NCI-H2196 (cell line): Measurements from ENCODE around the gene MXRA7.
"Not testable (repeated sequence)": the region's sequence is repeated elsewhere in the genome, so short reads cannot be mapped to it uniquely, and the experiment has no call there.

Experiments
- DNase-seq: peaks from one replicate; lab custom pipeline; 2025; ENCODE audit not compliant: unreplicated experiment; lab: John Stamatoyannopoulos, UW

The MXRA7 gene

DNA sequence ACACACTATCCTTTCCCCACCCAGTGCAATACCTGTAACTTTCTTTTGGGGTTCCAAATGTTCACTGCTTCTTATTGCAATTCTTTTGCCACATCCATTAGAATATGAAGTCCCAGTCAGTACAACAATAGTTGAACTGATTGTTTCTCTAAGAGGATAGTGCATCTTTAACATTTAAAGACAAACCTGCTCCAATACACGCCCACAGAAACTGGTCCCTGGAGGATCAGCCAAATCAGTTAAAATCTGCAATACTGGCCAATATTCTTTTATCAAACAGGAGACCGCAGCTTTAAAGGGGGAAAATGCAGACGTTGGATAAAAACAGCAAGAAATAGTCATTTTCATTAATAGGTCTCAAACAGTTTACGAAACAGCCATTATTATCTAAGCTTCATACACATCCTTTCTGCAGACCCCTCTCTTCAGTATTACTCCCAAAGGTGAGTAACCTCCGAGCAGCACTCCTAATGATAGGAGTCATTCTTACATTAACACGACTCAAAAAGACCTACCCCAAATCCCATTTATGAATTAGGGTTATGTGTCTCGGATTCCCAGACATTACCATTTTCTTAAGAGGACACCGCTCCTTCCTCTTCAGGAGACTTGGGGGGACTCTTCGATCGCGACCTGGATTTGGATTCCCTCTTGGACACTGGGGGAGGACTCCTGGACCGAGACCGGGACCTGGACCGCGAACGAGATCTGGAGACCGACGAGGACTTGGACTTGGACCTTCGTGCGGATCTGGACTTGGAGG lies 25.0 kb upstream of the MXRA7 start:
- no peak for DNase-seq

DNA sequence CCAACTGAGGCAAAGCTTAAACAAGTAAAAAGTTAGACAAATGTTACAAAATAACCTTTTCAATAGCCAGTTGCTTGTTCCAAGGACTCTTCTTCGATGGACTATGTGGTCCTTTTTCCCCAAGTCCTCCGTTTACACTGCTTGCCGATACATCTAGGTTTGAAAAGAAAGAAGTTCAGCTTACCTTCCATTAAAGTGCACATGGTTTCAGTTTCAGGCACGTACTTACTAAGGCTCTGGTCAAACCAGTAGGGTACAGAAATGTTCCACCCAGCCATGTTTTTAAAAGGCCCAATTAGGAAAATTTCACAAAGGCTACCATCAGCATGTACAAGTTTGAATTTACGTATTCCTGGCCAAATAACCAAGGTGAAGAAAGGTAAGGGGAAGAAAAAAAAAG lies 24.2 kb upstream of the MXRA7 start:
- DNase-seq: peak; percentile 34

DNA sequence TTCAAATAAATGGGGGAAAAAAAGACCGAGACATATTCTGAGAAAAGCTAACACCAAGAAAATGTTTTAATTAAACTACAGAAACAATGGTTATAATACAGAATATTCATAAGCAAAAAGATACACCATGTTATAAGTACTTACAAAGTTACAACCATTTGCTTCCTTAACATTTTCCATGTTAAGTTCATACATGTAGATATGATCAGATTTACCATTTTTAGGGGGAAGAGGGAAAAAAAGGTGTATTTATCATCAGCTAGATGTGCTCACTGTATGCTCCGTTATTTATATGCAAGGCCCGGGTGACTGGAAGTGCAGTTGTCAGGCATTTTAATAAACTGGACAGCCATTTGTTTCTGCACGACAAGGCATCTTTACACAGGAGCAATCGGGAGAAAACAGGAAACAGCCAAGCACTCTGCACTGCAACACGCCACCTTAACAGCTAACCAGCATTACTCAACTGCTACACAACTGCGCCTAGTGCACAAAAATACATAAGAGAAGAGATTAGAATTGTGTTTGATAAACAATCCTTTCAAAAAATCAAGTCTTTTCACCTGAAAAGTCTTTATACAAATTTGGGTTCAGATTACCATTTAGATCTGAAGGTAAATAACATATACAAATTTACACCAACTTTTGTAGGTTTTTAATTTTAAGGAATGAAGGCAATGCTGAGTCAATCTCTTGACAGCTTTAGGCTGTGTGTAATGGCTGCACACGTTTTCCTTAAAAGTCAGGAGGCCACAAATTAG lies 23.5 kb upstream of the MXRA7 start:
- no peak for DNase-seq

DNA sequence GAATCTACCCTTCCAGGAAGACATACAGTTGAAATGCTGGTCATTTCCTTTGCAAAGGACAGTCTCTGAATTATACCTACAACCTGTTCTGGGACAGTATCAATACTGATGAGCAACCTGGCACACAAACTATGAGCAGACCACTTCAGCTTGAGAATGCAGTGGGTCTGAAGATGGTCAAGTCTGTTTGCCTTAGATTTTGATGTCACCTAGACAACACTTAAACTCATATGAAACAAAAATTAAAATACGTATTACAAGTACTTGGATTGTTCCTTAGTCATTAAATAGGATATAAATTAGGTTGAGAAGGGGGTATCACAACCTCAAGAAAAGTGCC lies 22.8 kb upstream of the MXRA7 start:
- no peak for DNase-seq

DNA sequence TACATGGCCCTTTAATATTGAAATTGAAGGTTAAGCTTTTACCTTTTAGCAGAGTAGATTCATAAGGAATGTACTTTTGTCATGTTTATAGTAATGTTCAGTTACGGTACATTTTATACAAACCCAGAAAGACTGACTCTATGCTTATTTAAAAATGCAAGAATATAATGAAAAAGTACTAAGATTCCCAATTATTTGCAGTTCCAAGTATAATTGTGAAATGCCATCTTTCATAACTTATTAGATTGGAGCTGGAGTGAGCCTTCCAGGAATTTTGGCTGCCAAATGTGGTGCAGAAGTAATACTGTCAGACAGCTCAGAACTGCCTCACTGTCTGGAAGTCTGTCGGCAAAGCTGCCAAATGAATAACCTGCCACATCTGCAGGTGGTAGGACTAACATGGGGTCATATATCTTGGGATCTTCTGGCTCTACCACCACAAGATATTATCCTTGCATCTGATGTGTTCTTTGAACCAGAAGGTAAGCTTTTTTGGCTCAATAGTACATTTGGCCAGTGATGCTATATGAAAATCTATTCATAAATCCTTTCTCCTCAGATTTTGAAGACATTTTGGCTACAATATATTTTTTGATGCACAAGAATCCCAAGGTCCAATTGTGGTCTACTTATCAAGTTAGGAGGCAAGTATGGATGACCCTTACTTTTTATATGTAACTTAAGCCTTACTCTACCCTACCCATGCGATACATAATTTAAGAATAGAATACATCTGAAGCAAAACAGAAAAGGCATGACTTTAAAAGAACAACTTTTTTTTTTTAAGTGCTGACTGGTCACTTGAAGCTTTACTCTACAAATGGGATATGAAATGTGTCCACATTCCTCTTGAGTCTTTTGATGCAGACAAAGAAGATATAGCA lies 22.2 kb upstream of the MXRA7 start:
- DNase-seq: no peak

DNA sequence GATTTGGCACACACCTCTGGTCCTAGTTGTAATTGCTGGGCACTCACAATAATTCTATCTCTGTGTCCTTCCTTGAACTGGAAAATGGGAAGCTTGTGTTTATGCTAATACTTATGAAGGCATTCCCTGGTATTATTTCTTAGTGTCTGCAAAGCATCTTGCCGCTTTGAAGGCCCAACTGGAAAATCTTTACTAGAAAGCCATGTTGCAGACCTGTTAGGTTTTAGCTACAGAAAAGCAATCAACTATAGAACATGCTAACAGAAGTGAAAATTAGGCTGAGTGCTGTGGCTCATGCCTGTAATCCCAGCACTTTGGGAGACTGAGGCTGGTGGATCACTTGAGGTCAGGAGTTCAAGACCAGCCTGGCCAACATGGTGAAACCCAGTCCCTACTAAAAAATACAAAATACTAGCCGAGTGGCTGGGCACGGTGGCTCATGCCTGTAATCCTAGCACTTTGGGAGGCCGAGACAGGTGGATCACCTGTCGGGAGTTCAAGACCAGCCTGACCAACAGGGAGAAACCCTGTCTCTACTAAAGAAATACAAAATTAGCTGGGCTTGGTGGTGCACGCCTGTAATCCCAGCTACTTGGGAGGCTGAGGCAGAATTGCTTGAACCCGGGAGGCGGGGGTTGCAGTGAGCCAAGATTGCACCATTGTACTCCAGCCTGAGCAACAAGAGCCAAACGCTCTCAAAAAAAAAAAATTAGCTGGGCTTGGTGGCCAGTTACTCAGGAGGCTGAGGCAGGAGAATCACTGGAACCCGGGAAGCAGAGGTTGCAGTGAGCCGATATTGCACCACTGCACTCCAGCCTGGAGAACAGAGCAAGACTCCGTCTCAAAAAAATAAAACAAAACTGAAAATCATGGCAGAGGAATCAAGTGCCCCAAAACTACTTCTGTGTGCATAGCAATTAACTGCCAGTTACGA lies 21.3 kb upstream of the MXRA7 start:
- DNase-seq: not testable (repeated sequence)

DNA sequence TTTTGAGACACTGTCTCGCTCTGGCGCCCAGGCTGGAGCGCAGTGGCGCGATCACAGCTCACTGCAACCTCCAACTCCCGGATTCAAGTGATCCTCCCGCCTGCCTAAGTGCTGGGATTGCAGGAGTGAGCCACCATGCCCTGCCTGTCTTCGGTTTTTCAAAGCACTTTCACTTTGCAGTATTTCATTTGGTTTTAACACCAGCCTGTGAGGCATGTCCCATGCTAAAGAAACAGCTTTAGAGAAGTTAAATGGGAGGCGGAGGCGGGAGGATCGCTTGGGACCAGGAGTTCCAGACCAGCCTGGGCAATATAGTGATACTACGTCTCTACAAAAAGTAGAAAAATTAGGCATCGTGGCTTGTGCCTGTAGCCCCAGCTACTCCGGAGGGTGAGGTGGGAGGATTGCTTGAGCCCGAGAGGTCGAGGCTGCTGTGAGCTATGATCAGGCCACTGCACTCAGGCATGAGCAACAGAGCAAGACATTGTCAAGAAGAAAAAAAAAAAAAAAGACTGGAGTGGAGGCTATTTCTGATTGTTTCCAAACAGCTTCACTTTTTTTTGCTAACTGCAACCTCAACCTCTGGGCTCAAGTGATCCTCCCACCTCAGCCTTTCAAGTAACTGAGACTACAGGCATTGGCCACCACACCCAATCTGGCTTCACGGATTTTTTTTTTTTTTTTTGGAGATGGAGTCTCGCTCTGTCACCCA lies 17.1 kb upstream of the MXRA7 start:
- no peak for DNase-seq

DNA sequence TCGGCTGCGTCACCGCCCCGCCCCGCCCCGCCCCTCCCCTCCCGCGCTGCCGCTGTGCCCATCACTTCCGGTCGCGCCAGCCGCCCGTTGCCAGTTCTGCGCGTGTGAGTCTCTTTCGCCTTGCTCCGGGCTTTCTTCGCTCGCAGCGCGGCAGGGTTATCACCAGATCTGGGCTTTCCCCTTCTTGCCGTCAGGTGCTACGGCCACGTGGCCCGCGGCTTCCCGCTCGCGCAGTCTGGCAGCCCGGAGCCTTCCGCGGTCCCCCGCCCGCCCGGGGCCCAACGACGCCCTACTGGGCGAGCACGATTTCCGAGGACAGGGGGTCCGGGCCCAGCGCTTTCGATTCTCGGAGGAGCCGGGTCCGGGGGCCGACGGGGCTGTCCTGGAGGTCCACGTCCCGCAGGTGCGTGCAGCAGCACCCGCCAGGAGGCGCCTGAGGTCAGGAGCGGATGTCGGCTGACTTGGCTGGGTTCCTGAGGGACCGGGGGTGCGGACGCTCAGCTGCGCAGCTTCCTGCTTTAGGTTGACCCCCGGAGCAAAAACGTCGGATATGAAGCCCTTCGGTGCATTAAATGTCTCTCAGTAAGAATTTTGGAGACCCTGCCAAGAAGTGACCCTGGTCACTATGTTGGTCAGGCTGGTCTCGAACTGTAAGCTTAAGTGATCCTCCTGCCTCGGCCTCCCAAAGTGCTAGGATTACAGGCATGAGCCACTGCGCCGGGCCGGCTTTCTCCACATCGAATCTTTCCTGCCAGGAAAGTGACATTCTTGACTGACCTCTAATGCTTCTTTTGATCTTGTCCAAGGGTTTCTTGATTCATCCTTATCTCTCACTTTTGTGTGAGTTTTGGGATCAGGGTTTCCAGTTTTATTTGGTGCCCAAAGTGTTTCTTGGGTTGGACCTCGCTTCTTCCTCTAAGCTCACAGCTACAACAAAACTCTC lies 16.3 kb upstream of the MXRA7 start, which contains the start of gene METTL23:
Gene METTL23 (plus strand): TSS at position 64 of the 943 bp plus-strand sequence. CDS start 2,872 bp downstream, outside the sequence.
- DNase-seq: peak; percentile 89

DNA sequence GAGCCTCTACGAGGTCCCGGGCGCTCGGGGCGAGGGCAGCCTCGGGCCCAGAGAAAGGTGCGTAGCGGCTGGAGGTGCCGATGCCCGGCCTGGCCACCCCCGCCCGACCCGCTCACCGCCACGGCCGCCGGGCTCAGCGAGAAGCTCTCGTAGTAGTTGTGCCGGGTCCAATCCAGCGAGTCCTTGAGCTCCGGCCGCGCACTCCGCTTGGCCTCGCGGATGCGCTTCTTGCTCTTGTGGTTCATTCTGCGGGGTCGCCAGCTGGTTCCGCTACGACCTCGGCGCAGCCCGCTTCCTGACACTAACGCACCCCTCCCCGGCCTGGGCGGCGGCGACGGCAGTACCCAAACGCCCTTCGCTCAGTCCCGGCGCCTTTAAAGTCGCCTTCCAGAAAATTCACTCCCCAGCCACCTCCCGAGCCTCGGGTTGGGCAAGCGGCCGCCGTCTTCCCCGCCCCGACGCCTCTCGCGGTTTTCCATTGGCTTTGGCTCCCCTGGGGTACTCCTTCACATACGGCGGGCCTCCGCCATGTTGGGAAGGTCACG lies 15.5 kb upstream of the MXRA7 start, which contains the start of gene JMJD6:
Gene JMJD6 (minus strand): TSS at position 376 of the 545 bp plus-strand sequence. CDS start 131 bp downstream, at position 245.
- peak; percentile 98 for DNase-seq

DNA sequence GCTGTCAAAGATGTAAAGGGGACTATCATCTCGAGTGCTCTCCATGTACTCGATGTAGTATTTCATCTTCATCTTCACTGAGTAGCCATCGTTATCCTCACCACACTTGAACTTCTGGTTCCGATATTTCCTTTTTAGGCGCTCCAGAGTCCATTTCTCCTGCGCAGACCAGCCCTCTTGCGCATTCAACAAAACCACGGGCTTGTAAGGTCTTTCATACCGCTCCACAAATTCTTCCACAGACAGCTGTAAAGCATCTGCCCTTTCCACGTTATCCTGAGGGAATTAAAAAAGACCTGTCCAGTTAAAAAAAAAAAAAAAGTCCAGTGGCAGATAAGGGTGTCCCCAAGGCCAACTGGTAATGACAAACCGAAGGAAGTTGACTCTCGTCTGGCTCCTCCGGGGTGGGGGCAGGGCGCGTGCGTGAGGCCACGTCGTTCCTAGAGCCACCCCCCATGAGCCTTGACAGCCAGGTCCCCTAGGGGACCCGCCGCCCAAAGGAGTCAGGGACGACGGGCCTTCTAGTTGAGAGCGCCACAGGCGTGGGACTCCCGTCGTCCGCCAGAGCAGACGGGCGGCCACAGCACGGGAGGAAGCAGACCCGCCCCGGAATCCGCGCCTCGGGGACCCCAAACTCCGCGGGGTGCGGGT lies 14.9 kb upstream of the MXRA7 start:
- DNase-seq: peak; percentile 34

DNA sequence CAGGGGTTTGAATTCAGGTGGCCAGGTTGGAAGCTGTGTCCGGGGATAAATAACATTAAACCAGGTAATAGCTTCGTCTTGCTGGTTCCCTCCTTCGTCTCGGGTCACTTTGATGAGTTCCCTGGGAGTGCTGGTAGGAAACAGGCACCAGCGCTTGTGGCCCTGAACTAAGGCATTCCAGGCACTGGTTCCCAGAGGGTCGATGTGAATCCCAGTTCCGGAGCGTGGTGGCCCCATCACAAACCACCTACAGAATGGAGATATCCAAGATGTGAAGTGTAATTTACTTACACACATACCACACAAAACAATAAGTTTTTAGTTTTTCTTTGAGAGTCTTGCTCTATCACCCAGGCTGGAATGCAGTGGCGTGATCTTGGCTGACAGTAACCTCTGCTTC lies 13.0 kb upstream of the MXRA7 start:
- no peak for DNase-seq

DNA sequence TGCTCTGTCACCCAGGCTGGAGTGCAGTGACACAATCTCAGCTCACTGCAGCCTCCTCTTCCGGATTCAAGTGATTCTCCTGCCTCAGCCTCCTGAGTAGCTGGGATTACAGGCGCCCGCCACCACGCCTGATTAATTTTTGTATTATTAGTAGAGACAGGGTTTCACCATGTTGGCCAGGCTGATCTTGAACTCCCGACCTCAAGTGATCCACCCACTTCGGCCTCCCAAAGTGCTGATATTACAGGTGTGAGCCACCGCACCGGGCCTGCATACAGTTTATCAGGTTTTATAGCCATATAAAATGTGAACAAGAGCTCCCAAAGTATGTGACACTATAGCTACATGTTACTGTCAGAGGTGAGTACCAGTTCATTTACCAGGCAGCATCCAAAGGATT lies 12.2 kb upstream of the MXRA7 start:
- DNase-seq: not testable (repeated sequence)

DNA sequence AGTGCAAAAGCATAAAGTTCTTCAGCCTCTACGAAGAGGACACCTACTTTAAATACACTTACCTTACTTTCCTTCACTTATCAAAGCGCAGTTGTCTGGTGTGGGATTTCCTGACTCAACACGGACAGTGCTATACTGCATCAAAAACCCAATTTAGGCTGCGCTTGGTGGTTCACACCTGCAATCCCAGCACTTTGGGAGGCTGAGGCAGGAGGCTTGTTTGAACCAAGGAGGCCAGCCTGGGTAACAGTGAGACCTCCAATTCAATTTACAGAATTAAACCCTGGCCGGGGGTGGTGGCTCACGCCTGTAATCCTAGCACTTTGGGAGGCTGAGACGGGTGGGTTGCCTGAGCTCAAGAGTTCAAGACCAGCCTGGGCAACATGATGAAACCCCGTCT lies 11.5 kb upstream of the MXRA7 start:
- DNase-seq: no peak

DNA sequence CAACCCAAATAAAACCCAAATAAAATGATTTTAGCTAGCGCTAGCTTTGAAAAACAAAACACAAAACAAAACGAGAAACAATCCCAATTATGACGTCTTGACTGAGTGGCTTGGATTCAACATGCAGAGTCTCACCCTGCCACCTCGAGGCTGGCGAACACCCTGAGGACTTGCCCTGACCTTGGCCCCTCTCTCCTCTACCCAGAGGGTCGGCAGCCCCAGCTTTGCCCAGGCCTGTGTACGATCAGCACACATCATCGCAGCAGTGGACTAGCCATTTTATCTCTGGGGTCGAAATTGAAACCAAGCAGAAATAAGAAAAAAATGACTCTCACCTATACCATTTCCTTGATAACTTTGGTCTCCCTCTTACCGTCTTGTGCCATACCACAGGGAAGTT lies 10.7 kb upstream of the MXRA7 start:
- no peak for DNase-seq

DNA sequence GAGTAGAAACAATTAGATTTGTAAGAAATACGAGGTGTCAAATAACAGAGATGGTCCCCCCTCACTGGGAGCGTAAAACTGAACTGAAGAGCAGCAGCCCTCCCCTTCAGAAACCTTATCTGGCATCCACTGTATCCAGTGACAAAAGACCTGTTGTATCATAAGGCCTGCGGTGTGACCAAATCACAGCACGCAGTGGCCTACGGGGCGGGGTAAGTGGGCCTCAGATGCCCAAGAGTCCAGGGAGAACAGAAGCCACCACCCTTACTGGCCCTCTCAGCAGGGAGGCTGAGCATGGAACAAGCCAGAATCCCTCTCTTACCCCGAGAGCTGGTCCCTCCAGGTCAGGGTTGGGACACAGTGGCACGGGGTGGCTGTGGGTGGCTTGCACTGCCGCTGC lies 10.2 kb upstream of the MXRA7 start:
- no peak for DNase-seq

DNA sequence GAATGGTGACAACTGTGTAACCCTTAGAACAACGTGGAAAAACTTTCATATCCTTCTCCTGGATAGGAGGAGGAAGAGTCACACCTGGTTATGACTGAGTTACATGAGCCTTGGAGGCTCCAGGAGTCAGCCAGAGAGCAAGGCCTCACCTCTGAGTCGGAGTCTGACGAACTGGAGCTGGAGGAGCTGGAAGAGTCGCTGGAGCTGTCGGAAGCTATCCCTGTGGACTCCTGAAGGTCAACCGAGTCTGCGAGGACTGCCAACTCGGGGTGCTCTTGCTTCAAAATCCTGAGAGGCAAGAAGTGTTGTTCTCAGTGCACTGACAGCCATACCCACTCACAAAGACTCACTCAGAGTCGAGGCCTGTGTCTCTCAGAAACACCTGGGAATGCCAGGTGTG lies 9.4 kb upstream of the MXRA7 start:
- DNase-seq: no peak

DNA sequence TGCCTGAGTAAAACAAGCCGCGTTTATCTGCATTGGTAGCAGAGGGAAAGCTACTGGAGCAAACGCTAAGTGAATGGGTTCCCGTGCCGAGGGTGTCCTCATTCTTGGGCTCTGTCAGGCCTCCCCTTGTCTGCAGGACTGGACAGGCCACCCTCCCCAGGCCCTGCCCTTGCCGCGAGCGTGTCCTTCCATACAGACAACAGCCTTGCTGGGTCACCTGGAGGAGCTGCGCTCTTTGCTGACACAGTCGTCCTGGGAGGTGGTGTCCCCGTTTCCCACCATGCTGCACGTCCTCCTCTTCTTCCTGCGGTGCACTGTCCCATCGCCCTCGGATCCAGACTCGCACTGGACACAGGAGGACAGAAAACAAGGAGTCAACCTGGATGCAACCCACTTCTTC lies 7.8 kb upstream of the MXRA7 start:
- no peak for DNase-seq

DNA sequence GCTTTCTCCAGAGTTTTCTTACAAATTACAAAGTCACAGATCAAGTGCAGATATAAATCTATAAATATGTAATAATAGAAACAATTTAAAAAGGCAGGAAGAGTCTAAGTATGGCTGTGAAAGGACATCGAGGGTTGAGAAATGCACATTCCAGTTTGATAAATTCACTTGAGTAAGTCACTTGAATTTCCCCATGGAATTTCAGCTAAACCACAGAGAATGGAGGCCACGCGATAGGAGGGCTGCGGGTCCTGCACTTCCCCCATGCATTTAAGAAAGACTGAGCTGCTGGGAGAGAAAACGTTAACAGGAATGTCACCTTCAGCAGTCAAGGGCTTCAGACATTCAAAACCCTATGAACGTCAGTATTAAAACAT lies 6.1 kb upstream of the MXRA7 start:
- DNase-seq: no peak
